ENCODE data around the gene EAF1.

GRCh38 chr3:15475161-15475560 is 47.8 kb downstream of the EAF1 start:
- no peak for TF ChIP-seq POLR2A (IDR thresholded peaks at IDR 0.05)
- TF ChIP-seq EP300 (IDR thresholded peaks at IDR 0.05; ENCODE audit: low read depth) = no peak
- TF ChIP-seq, protein P1, sequence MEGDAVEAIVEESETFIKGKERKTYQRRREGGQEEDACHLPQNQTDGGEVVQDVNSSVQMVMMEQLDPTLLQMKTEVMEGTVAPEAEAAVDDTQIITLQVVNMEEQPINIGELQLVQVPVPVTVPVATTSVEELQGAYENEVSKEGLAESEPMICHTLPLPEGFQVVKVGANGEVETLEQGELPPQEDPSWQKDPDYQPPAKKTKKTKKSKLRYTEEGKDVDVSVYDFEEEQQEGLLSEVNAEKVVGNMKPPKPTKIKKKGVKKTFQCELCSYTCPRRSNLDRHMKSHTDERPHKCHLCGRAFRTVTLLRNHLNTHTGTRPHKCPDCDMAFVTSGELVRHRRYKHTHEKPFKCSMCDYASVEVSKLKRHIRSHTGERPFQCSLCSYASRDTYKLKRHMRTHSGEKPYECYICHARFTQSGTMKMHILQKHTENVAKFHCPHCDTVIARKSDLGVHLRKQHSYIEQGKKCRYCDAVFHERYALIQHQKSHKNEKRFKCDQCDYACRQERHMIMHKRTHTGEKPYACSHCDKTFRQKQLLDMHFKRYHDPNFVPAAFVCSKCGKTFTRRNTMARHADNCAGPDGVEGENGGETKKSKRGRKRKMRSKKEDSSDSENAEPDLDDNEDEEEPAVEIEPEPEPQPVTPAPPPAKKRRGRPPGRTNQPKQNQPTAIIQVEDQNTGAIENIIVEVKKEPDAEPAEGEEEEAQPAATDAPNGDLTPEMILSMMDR (IDR thresholded peaks at IDR 0.05) = no peak
